Measurements from ENCODE around the gene ZNRF1. TPM values are rescaled to one million over a fixed set of nuclear protein-coding genes. Genes with fewer than 3 reads are reported as not detected.

The ZNRF1 gene
- total RNA-seq, 2 donors from 2014 or later = 44.9 to 46.1 TPM

- H3K4me1 Mint-ChIP-seq = peaks cover 4% of the 10 kb centered on the region
- peaks cover 18% of the 10 kb centered on the region for H3K36me3 Mint-ChIP-seq (ENCODE audit: low read depth)
- H3K9me3 ChIP-seq (ENCODE audit: control insufficient read depth, low read length) = peaks cover 12% of the 10 kb centered on the region
- H3K27me3 ChIP-seq (ENCODE audit: control insufficient read depth, insufficient read depth, low read length, poor library complexity, severe bottlenecking) = no peaks in the 10 kb centered on the region
- 94% methylated on average over 2 of the region's 2 CpGs; no CpG with 5 or more reads in 1 of the 2 experiments for WGBS, 2 experiments (ENCODE audit: insufficient coverage in 1 of 2, insufficient read length in 1 of 2)
- no peaks in the 10 kb centered on the region for H3K4me1 ChIP-seq (ENCODE audit: control insufficient read depth, insufficient read depth, low read length)
- no peak overlapping the region for H3K27ac Mint-ChIP-seq
- no peak for DNase-seq
- no peak overlapping the region for H3K27ac ChIP-seq (ENCODE audit: low read depth, low read length)
- peaks cover 4% of the 10 kb centered on the region for H3K9me3 Mint-ChIP-seq
- no peaks in the 10 kb centered on the region for H3K27me3 Mint-ChIP-seq (ENCODE audit: insufficient read depth)
- no peak overlapping the region for H3K4me3 Mint-ChIP-seq
- H3K4me3 ChIP-seq (ENCODE audit: low read length) = no peak overlapping the region
- H3K36me3 ChIP-seq (ENCODE audit: control insufficient read depth, insufficient read depth, low read length) = peaks cover 8% of the 10 kb centered on the region
- no peak for TF ChIP-seq CTCF (conservative IDR thresholded peaks at IDR 0.05)
- H3K9ac ChIP-seq (ENCODE audit: extremely low read depth, low read length, poor library complexity, severe bottlenecking) = no peak overlapping the region
Measured at GRCh38 chr16:75026892-75027391, 28.1 kb downstream of the ZNRF1 start.

GRCh38 chr16:75027520-75028300, 28.9 kb downstream of the ZNRF1 start:
- no peak overlapping the region for H3K27ac ChIP-seq (ENCODE audit: low read depth, low read length)
- H3K27me3 ChIP-seq (ENCODE audit: control insufficient read depth, insufficient read depth, low read length, poor library complexity, severe bottlenecking) = no peaks in the 10 kb centered on the region
- no peaks in the 10 kb centered on the region for H3K4me1 ChIP-seq (ENCODE audit: control insufficient read depth, insufficient read depth, low read length)
- H3K36me3 ChIP-seq (ENCODE audit: control insufficient read depth, insufficient read depth, low read length) = peaks cover 6% of the 10 kb centered on the region
- peaks cover 1% of the 10 kb centered on the region for H3K9me3 Mint-ChIP-seq
- WGBS, 2 experiments (ENCODE audit: insufficient coverage in 1 of 2, insufficient read length in 1 of 2) = 92 to 97% methylated on average over 6 of the region's 6 CpGs
- DNase-seq = no peak
- no peak overlapping the region for H3K4me3 Mint-ChIP-seq
- H3K4me3 ChIP-seq (ENCODE audit: low read length) = no peak overlapping the region
- H3K36me3 Mint-ChIP-seq (ENCODE audit: low read depth) = peaks cover 16% of the 10 kb centered on the region
- H3K27me3 Mint-ChIP-seq (ENCODE audit: insufficient read depth) = no peaks in the 10 kb centered on the region
- H3K4me1 Mint-ChIP-seq = peaks cover 4% of the 10 kb centered on the region
- TF ChIP-seq CTCF (conservative IDR thresholded peaks at IDR 0.05) = no peak
- no peak overlapping the region for H3K27ac Mint-ChIP-seq
- H3K9me3 ChIP-seq (ENCODE audit: control insufficient read depth, low read length) = peaks cover 12% of the 10 kb centered on the region
- H3K9ac ChIP-seq (ENCODE audit: extremely low read depth, low read length, poor library complexity, severe bottlenecking) = no peak overlapping the region

- Mint-ChIP-seq H3K9me3 (no peaks in the 10 kb centered on the region), H3K4me3 (no peak overlapping the region), H3K4me1 (peaks cover 4% of the 10 kb centered on the region), H3K27me3 (ENCODE audit: insufficient read depth) (no peaks in the 10 kb centered on the region), H3K27ac (no peak overlapping the region), H3K36me3 (ENCODE audit: low read depth) (peaks cover 10% of the 10 kb centered on the region)
- Histone ChIP-seq H3K27ac (ENCODE audit: low read depth, low read length) (no peak overlapping the region), H3K27me3 (ENCODE audit: control insufficient read depth, insufficient read depth, low read length, poor library complexity, severe bottlenecking) (no peaks in the 10 kb centered on the region), H3K36me3 (ENCODE audit: control insufficient read depth, insufficient read depth, low read length) (no peaks in the 10 kb centered on the region), H3K4me1 (ENCODE audit: control insufficient read depth, insufficient read depth, low read length) (no peaks in the 10 kb centered on the region), H3K9me3 (ENCODE audit: control insufficient read depth, low read length) (peaks cover 12% of the 10 kb centered on the region), H3K9ac (ENCODE audit: extremely low read depth, low read length, poor library complexity, severe bottlenecking) (no peak overlapping the region), H3K4me3 (ENCODE audit: low read length) (peak overlapping the region; percentile 49)
- TF ChIP-seq CTCF (conservative IDR thresholded peaks at IDR 0.05) = no peak
- no peak for DNase-seq
- 81 to 92% methylated on average over 3 to 4 of the region's 4 CpGs for WGBS, 2 experiments (ENCODE audit: insufficient coverage in 1 of 2, insufficient read length in 1 of 2)
Measured at GRCh38 chr16:75028544-75029135, 29.8 kb downstream of the ZNRF1 start.

Measured in endodermal cell (in vitro differentiated cells).